GM18873 (cell line): Measurements from ENCODE around the gene C11orf24.
"Not testable (repeated sequence)": the region's sequence is repeated elsewhere in the genome, so short reads cannot be mapped to it uniquely, and the experiment has no call there.

Experiments used
- ATAC-seq: cut with Tn5 transposase; IDR thresholded peaks from one replicate; pipeline ENCODE4 v1.9.1; 2021; ENCODE audit warnings: mild to moderate bottlenecking, moderate library complexity, moderate number of reproducible peaks; ENCODE audit not compliant: unreplicated experiment, low FRiP score

The C11orf24 gene

DNA sequence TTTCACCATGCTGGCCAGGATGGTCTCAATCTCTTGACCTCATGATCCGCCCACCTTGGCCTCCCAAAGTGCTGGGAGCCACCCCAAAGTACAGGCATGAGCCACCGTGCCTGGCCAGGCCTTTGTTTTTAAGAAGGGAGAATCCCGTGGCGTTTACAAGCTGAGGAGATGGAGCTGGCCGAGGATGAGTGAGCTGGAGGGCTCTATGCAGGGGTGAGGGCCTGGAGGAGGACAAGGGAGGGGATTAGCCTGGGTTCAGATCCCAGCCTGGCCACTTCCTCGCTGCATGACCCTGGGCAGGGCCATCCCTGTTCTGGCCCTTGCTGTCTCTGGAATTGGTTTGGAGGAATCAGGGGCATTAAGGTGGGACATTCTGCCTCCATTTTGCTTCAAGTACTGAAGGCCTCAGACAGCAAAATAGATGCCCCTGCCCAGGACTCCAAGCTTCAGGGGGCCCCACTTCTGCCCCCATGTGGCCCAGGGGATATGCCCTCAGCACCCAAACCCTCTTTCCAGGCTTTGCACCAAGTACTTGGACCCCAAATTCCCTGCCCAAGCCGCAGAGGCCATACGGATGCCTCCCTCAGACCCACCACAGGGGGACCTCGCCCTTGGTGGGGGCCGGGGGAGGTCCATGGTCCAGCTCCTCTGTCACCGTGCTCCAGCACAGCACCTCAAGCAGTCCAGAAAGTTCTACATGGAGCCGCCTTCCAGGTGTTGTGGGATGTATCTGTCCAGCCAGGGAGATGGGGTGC, 28.5 kb upstream of the C11orf24 start:
- ATAC-seq = no peak

DNA sequence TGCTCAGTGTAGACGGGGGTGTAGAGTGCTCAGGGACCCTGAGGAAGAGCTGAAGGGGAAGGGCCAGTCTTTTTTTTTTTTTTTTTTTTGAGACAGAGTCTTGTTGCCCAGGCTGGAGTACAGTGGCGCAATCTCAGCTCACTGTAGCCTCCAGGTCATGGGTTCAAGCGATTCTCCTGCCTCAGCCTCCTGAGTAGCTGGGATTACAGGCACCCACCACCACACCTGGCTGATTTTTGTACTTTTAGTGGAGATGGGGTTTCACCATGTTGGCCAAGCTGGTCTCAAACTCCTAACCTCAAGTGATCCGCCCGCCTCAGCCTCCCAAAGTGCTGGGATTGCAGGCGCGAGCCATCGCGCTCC, 27.7 kb upstream of the C11orf24 start:
- ATAC-seq = not testable (repeated sequence)

DNA sequence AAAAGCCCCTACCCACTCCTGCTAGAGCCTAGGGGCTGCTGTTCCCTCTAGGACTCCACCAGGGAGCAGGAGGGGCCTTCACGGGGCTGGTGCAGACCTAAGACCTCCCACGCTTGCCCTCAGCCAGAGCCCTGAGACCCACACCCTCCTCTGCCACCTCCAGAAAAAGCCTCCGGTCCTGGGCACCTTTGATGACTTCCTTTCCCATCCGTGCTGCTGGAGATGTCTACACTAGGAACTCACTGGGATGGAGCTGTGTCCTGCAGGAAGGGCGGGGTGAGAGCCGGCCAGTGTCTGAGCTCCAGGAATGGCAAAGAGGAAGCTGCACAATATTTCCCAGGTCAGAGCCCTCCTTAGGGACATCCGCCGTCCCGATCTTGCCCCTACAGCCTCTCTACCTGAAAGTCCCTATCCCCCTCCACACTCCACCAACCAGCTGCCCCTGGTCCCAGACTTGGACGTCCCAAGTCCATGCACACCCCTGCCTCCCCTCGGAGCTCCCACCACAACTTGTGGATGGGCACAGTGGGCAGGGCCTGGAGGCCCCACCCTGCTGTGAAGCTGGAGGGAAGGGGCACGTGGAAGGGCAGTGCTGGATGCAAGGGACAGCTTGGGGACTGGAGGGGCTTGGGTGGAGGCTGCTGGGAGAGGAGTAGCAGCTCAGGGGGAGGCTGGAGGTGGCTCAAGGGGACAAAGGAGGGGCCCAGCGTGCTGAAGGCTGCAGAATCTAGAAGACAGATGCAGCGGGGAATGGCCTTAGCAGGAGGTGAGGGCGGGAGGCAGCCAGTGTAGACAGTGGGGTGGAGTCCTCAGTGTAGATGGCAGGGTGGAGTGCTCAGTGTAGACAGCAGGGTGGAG, 27.1 kb upstream of the C11orf24 start:
- ATAC-seq = no peak

DNA sequence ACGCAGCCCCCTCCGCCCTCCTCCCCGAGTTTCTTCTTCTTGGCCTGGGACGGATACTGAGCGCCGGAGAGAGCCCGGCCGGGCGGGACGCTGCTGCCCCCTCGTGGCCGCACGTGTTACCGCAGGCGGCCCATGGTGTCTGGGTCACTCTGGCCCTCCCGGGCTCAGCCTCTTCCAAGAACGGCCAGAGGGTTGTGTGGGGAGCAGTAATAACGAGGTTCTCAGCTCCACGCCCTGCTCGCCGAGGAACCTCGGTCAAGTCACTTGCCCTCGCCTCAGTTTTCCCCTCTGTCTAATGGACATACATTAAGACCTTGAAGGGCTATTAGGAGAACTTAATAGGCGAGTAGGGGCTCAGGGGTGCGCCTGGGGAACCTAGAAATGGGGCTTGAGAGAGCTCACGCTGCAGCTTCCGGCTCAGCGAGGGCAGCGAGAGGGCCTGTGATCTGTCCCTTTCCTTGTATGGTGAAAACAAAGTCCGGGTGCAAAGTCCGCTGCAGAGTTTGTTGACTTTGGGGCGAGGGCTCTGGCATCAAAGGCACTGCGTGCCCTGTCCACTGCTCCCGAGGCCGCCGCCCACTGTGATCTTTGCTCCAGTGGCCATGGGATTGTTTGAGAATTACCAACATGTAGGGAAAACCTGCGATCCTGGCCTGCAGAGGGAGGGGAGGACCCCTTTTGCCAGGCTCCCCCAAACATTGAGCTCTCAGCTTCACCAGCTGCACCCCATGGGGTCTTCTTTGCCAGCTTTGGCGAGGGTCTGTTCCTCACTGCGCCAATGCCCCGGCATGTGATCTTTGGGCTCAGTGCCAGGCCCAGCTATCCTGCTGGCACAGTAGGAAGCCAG, 26.3 kb upstream of the C11orf24 start:
- ATAC-seq = no peak

DNA sequence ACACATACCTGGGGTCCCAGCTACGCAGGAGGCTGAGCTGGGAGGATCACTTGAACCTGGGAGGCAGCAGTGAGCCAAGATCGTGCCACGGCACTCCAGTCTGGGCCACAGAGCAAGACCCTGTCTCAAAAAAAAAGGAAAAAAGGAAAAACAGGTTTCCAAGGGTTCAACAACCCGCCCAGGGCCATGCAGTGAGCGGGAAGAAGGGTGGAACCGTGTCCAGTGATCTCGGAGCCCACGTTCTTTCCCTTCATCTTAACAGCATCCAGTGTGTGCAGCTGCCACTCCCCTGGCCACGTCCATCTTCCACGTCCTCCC, 25.7 kb upstream of the C11orf24 start:
- ATAC-seq = no peak

DNA sequence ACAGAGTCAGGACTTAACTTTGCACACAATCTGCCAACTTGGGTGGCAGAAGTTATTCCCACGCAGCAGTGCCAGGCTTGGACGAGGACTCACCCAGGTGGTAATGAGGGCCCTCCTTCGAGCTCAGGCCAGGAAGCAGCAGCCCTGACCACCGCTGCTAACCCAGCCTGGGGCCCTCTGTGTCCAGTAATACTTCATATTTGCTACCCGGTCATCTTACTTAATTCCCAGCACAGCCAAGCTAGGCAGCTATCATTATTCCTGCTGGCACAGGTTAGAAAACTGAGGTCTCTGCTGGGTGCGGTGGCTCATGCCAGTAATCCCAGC, 25.2 kb upstream of the C11orf24 start:
- ATAC-seq = no peak

DNA sequence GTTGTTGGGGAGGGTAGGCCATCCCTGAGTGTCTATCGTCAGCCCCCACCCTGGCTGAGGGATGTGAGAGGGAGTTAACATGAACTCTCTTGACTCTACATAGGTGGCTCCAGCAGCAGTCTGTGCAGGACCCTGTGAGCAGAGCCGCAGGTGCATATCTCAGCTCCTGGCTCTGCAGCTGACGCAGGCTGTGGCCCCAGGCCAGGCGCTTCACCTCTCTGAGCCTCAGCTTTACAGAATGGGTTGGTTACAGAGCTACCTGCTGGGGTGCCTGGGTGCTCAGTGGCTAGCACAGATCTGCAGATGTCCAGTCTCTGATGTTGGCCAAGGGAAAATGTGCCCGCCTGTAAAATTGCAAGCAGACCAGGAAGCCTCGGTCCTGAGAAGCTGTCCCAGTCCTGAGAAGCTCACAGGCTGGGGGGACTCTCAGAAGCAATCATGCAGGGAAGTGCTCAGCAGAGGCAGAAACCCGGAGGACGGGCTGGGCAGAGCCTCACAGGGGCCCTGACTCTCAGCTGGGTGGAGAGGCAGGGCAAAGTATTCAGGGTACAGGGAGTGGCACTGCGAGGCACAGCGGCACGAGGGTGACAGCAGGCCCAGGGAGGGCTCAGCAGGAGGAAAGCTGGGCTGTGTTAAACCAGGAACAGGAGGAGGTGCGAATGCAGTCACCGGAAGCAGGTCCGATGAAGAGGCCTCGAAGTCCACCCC, 24.7 kb upstream of the C11orf24 start:
- ATAC-seq = no peak

DNA sequence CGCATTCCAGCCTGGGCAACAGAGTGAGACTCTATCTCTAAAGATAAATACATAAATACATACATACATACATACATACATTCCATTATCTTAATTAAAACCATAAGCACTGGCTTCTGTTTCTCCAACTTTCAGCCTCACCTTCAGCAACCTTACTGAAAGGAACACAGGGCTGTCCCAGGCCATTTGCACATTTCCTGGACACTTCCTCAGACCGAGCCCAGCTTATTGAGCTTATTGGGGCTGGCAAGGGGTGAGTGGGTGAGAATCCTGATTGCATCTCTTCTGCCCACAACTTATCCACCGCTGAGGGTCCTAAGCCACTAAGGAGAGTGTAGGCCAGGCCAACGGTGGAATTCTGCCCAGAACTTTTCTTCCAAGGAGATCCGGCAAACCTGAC, 24.2 kb upstream of the C11orf24 start:
- ATAC-seq = no peak

DNA sequence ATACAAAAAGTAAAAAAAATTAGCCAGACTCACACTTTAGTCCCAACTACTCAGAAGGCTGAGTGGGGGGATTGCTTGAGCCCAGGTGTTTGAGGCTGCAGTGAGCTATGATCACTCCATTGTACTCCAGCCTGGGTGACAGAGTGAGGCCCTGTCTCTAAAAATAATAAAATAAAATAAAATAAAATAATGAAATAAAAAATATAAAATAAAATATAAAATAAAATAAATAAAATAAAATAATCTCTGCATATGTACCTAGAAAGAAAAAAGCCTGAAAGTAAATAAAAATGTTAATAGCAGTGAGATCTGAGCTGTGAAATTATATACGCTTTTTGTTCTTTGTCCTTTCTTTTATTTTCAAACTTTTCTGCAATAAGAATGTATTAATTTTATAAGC, 23.5 kb upstream of the C11orf24 start:
- no peak for ATAC-seq

DNA sequence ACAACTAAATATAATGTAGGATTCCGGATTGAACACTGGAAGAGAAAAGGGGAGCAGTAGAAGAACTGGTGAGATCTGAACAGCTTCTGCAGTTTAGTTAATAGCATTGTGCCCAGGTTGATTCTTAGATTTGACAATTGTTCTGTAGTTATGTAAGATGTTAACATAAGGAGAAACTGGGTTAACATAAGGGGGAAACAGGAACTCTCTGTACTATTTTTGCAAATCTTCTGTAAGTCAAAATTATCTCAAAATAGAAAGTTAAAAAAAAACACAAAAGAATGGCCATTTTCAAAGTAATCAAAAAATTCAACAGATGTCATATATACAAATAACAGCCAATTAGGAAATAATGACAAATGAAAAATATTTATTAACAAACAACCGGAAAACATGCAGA, 21.9 kb upstream of the C11orf24 start:
- ATAC-seq = no peak

DNA sequence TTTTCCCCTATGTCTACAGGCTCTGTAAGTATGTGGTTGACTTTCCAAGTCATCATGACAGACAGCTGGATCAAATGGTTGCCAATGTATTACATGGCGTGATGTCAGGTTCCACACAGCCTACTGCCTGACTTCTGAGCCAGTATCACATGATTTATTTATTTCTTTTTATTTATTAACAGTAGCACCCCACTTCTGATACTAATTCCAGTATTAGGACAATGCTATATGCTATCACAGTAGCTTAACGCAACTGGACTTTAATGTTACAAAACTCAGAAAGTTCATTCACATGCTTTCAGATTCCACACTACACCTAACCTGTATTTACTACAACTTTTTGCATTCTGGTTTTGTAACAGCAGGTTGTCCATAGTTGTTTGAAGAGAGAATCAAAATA, 17.7 kb upstream of the C11orf24 start:
- no peak for ATAC-seq

DNA sequence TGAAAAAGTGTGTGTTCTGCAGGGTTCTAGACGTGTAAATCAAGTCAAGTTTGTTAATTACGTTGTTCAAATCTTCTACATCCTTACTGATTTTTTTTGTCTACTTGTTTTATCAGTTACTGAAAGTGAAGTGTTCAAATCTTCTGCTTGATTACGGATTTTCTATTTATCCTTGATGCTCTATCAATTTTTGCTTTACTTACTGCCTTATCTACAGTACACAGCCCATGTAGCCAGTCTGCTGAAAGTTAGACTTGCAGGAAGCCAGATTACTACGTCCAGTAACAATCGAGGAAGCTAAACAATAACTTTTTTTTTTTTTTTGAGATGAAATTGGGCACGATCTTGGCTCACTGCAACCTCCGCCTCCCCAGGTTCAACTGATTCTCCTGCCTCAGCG, 15.6 kb upstream of the C11orf24 start:
- no peak for ATAC-seq

DNA sequence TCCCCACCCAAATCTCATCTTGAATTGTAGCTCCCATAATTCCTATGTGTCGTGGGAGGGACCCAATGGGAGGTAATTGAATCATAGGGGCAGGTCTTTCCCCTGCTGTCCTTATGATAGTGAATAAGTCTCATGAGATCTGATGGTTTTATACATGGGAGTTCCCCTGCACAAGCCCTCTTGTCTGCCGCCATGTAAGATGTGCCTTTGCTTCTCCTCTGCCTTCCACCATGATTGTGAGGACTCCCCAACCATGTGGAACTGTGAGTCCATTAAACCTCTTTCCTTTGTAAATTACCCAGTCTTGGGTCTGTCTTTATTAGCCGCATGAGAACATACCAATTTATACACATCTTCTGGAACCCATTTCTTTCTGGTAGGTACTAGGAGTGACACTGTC, 12.8 kb upstream of the C11orf24 start:
- ATAC-seq = not testable (repeated sequence)

DNA sequence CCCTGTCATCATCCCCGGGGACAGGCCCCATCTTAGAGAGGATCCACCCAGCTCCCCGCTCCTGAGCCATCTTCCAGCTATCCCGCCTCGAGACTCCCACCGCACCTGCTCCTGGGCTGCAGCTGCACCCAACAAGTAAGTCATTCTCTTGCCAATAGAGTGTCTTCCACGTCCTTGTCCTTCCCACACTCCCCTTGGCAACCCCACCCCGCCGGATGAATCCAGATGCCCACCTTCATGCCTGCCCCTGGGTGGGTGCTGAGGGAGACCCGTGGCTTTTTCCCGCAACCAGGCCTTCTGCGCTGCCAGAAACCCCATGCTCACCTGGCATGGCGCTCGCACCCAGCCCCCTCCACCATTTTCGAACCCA, 11.1 kb upstream of the C11orf24 start:
- no peak for ATAC-seq

DNA sequence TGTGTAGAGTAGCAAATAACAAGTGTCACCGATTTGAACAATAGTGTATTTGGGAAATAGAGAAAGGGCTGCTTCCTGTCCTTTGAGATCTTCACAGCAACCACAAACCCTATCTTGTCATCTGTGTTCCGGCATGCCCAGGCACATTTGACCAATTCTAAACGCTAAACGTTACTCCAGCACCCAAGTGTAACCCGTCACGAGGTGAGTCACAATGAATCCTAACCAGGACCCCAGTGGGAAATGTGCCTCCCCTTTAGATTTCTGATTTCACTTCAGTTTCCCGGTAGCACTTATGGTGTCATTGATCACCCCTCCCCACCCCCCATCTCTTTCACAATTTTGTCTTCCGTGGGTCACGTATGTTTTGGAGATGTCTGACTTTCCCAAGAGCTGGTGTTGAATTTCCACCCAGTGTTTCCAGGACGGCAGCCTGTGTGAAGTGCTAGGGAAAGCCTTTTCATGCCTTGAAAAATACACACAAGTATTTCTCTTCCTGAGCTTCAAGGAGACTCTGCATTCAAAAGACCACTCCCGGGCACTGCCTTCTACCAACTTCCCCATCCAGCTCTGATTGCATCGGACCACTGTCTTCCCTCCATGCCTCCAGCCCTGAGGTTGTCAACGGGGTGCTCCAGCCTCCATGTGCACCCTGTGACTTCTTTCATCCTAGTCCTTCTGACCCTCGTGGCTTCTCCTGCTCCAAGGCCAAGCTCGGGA, 10.5 kb upstream of the C11orf24 start:
- no peak for ATAC-seq

DNA sequence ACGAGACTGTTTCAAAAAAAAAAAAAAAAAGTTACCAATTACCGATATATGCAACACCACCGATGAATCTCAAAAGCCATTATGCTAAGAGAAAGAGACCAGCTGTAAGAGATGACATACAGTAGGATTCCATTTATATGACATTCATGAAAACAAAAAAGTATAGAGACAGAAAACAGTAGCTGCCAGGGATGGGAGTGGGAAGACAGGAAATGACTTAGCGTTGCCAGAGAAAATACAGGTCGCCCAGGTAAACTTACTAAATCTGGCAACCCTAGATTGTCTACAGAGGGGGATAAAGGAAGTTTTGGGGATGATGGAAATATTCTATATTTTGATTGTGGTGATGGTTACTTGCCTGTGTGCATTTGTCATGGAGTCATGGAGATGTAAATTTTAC, 7.9 kb upstream of the C11orf24 start:
- ATAC-seq = no peak

DNA sequence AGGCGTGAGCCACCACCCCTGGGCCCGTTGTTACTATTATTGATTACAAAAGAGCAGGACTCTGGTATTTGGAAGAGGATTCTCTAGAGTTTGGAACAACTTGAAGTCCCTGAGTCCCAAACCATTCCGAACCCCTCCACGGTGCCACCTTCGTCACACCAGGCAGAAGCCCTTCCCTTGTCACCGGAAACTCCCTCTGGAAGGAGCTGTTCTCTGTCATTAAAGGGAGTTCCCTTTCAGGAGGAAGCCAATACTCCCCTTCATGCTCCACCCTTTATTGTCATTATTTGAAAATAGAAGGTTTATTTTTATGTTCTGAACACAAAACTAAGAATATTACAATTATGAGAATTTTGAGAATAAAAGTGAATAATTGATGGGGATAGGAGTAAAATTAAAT, 5.1 kb upstream of the C11orf24 start:
- ATAC-seq = no peak

DNA sequence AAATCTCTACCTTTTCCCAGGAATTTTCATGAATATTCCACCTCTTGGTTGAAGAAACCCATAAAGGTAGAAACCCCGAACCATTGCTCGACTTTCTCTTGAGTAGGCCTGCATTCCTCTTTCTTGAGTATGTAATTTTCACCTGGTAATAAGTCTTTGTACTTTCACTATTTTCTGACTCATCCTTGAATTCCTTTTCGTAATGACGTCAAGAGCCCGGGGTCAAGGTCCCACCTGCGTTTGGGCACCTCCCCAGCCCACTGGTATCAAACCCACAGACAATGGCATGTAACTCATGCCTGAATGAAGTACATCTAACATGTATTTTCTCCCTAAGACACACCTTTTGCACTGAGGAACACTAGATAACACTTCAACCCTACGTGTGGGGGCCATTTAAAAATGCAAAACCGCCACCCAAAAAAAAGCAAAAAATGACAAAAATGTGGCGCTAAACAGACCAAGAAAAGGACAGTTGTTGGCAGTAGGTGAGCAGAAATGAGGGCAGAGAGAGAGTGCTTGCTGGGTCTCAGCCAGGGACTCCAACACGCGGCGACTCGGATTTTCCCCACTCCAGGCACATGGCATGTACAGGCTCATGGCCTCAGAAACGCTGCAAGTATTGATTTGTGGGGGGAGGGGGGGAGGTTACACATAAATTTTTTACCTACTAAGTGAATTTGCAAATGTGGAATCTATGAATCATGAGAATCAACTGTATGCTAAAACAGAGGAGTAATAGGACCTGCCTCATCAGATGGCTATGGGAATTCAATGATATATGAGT, 4.1 kb upstream of the C11orf24 start:
- ATAC-seq = no peak

DNA sequence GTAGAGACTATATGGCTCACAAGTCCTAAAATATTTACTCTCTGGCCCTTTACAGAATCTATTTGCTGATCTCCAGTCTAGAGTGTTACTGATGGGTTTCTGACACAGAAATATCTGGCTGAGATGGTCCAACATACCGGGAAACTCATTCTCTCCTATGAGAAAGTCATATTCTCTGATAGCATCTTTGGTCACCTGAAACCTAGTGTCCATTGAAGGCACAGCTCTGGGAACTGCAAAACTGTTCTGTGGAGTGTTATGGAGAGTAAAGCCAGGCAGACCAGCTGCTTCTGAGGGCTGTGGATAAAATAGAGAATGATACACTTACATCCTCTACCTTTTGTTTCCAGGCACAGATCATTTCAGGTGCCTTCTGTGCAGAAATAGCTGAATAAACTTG, 2.5 kb upstream of the C11orf24 start:
- ATAC-seq = no peak
